ENCODE results near the gene TBC1D22A. TPM values are rescaled to one million over a fixed set of nuclear protein-coding genes. Genes with fewer than 3 reads are reported as not detected.
"Not testable (repeated sequence)": the region's sequence is repeated elsewhere in the genome, so short reads cannot be mapped to it uniquely, and the experiment has no call there.

The TBC1D22A gene
- total RNA-seq, 2 donors from 2014 or later: 31.9 to 43.4 TPM

DNA sequence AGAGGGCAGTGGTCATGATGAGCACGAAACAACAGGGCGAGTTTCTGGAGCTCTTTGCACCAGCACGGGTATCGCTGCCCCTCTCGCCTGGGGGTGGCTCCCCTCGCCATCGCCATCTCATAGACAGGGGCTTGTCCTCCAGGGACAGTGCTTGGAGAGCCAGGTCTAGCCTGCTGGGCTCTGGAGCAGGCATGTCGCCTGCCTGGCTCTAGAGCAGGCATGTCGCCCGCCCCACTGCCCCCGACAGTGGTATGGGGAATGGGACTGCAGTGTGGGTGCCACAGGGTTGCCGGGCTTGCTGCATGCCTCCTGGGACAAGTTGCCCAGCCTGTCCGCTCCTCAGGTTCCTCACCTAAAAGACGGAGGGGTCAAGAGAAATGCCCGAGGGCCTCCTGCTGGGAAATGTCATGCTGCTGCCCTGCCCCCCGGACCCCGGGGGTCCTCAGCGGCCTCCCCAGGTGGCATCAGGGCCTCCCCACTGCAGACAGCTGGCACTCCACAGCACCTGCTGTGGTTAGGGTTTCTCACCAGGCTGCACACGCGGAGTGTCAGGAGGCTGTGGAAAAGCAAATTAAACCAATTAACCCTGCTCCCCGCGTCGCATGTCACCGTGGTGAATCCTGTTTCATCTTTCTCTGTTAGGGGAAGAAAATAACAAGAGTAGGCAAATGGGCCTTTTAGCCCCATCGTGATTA lies 403.0 kb downstream of the TBC1D22A start:
- H3K9me3 Mint-ChIP-seq: no peaks in the 10 kb centered on the region
- H3K36me3 Mint-ChIP-seq: no peaks in the 10 kb centered on the region
- H3K4me3 Mint-ChIP-seq: no peak overlapping the region
- peaks cover 0 to 2% of the 10 kb centered on the region in 2 donors for H3K4me1 Mint-ChIP-seq (ENCODE audit: low read depth in 2 of 2)
- no peaks in the 10 kb centered on the region for H3K27me3 Mint-ChIP-seq
- DNase-seq (ENCODE audit: low spot score) (peak; percentile 44), ATAC-seq (no peak)
- H3K27ac Mint-ChIP-seq: no peak overlapping the region

DNA sequence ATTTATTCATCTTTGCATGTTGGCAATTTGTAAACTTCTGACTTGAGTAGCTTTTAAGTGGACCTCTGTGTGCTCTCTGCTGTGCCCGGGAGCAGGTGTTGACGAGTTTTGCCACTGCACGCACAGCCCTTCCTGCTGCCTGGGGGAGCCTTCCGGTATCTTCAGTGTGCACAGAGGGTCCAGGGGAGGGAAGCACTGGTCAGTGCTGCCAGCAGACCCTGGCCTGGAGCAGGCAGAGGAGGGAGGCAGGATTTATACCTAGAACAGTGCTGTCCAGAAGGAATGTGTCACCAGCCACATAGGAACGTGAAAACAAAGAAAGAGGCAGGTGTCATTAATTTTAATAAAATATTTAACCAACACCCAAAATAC lies 403.6 kb downstream of the TBC1D22A start:
- Mint-ChIP-seq H3K36me3 (no peaks in the 10 kb centered on the region), H3K27me3 (no peaks in the 10 kb centered on the region), H3K4me1 (ENCODE audit: low read depth in 2 of 2) (peaks cover 0 to 2% of the 10 kb centered on the region in 2 donors), H3K9me3 (no peaks in the 10 kb centered on the region), H3K27ac (no peak overlapping the region), H3K4me3 (no peak overlapping the region)
- ATAC-seq (no peak), DNase-seq (ENCODE audit: low spot score) (peak; percentile 5)

DNA sequence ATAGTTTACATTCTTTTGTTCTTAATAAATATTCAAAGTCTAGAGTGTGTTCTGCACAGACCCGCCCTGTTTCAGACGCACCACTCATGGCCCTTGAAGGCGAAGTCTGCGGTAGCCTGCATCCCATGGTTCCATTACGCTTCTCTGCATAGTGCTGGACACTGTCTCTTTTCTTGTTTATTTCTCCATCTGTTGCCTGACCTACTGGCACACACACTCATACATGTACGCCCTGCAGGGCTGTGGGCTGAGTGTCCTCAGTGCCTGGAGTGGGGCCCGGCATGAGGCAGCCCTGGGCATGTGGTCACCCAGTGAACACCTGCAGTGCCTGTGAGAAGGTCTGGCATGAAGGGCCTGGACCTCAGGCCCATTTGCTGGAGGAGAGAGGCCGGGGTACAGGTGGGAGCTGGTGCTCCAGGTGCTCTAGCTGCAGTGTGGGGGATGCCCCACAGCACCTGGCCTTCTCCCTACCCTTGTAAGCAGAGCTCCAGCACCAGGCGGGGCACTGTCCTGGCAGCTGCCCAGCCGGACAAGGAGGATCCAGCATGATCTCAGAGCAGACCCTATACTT lies 404.1 kb downstream of the TBC1D22A start:
- H3K4me1 Mint-ChIP-seq (ENCODE audit: low read depth in 2 of 2): peaks cover 0 to 2% of the 10 kb centered on the region in 2 donors
- H3K27me3 Mint-ChIP-seq: no peaks in the 10 kb centered on the region
- no peak overlapping the region for H3K27ac Mint-ChIP-seq
- no peaks in the 10 kb centered on the region for H3K9me3 Mint-ChIP-seq
- H3K36me3 Mint-ChIP-seq: no peaks in the 10 kb centered on the region
- ATAC-seq (no peak), DNase-seq (ENCODE audit: low spot score) (peak; percentile 39)
- H3K4me3 Mint-ChIP-seq: no peak overlapping the region

GRCh38 chr22:47167056-47167455 lies 404.6 kb downstream of the TBC1D22A start:
- H3K36me3 Mint-ChIP-seq: no peaks in the 10 kb centered on the region
- H3K9me3 Mint-ChIP-seq: no peaks in the 10 kb centered on the region
- H3K4me3 Mint-ChIP-seq: no peak overlapping the region
- ATAC-seq: no peak
- DNase-seq (ENCODE audit: low spot score): no peak
- H3K27ac Mint-ChIP-seq: no peak overlapping the region
- H3K27me3 Mint-ChIP-seq: no peaks in the 10 kb centered on the region
- H3K4me1 Mint-ChIP-seq (ENCODE audit: low read depth in 2 of 2): peaks cover 0 to 2% of the 10 kb centered on the region in 2 donors

GRCh38 chr22:47167921-47168320 lies 405.5 kb downstream of the TBC1D22A start:
- not testable (repeated sequence) for ATAC-seq; H3K4me1 Mint-ChIP-seq (ENCODE audit: low read depth in 2 of 2); H3K9me3 Mint-ChIP-seq; H3K27ac Mint-ChIP-seq; H3K4me3 Mint-ChIP-seq; H3K36me3 Mint-ChIP-seq; H3K27me3 Mint-ChIP-seq; DNase-seq (ENCODE audit: low spot score)

DNA sequence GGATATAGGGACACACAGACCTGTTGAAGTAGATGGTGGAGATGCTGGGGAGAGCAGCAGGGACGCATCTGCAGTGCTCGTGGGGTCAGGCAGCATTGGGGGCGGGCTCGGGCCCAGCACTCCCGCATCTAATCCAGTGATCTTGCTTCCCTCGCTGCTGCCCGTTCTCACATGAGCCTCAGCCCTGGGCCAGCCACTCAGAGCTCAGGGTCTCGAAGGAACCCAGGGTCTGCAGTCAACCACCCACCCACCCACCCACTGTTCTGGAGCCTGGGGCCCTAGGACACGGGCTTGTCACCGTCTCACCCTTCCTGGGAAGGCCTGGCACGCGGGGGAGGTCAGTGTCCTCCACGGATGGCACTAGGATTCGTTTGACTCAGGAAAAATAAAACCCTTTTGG lies 406.0 kb downstream of the TBC1D22A start:
- peaks cover 0 to 2% of the 10 kb centered on the region in 2 donors for H3K4me1 Mint-ChIP-seq (ENCODE audit: low read depth in 2 of 2)
- H3K36me3 Mint-ChIP-seq: no peaks in the 10 kb centered on the region
- DNase-seq (ENCODE audit: low spot score) (peak; percentile 31), ATAC-seq (no peak)
- H3K27ac Mint-ChIP-seq: no peak overlapping the region
- H3K4me3 Mint-ChIP-seq: no peak overlapping the region
- H3K9me3 Mint-ChIP-seq: no peaks in the 10 kb centered on the region
- H3K27me3 Mint-ChIP-seq: no peaks in the 10 kb centered on the region

- peak; percentile 52 for DNase-seq (ENCODE audit: low spot score)
- H3K27me3 Mint-ChIP-seq: no peaks in the 10 kb centered on the region
- H3K36me3 Mint-ChIP-seq: no peaks in the 10 kb centered on the region
- no peak overlapping the region for H3K4me3 Mint-ChIP-seq
- ATAC-seq: no peak
- H3K27ac Mint-ChIP-seq: no peak overlapping the region
- H3K9me3 Mint-ChIP-seq: no peaks in the 10 kb centered on the region
- peaks cover 0 to 2% of the 10 kb centered on the region in 2 donors for H3K4me1 Mint-ChIP-seq (ENCODE audit: low read depth in 2 of 2)
Measured at GRCh38 chr22:47168900-47169800, 406.7 kb downstream of the TBC1D22A start.

DNA sequence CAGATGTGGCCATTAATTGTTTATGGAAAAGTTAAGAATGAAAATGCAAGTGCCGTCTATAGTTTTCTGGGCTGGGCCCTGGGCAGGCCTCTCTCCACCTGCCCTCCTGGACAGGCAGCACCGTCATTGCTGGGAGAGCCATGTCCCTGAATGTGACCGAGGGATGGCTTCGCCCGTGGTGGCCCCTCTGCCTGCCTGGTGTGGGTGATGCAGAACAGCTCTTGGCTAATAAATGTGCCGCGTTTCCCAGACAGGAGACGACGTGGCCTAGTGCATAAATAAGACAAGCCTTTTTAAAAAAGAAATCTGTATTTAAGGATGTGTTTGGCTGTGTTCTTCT lies 407.3 kb downstream of the TBC1D22A start:
- Mint-ChIP-seq H3K9me3 (no peaks in the 10 kb centered on the region), H3K36me3 (no peaks in the 10 kb centered on the region), H3K27me3 (no peaks in the 10 kb centered on the region), H3K27ac (no peak overlapping the region), H3K4me3 (no peak overlapping the region), H3K4me1 (ENCODE audit: low read depth in 2 of 2) (peaks cover 0 to 2% of the 10 kb centered on the region in 2 donors)
- peak; percentile 6 for DNase-seq (ENCODE audit: low spot score)
- ATAC-seq: no peak

GRCh38 chr22:47170511-47171440 lies 408.3 kb downstream of the TBC1D22A start:
- not testable (repeated sequence) for H3K9me3 Mint-ChIP-seq; H3K36me3 Mint-ChIP-seq; H3K27me3 Mint-ChIP-seq; H3K27ac Mint-ChIP-seq; H3K4me1 Mint-ChIP-seq (ENCODE audit: low read depth in 2 of 2); ATAC-seq; H3K4me3 Mint-ChIP-seq
- DNase-seq (ENCODE audit: low spot score): peak; percentile 34

DNA sequence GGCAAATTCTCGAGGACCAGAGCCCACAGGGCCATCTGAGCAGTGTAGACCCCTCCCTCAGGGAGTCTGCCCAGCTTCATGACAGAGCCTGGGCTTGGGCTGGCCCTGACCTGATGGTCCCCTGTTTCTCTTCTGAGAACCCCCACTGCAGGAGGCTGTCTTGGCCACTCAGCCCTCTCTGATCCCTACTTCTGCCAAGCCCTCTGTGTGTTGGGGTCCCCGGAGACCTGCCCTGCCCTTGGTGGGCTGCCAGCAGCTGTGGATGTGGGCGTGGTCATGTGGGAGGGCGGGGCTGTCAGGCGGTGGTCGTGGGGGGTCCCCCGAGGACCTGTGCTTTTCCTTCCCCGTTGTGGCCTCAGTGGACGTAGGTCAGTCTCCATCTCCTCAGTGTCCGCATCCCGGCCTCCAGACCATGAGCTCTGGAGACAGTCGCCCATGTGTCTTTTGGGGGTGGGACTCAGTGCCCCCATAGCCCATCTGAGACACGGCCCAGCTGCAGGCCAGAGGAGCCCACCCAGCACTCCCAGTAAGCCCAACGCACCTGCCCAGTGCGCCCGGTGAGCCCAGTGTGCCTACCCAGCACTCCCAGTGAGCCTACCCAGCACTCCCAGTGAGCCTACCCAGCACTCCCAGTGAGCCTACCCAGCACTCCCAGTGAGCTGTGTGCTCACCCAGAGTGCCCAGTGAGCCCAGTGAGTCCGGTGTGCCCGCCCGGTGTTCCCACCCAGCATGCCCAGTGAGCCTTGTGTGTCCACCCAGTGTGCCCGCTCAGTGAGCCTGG lies 409.2 kb downstream of the TBC1D22A start:
- Mint-ChIP-seq H3K9me3 (no peaks in the 10 kb centered on the region), H3K27ac (no peak overlapping the region), H3K4me3 (no peak overlapping the region), H3K27me3 (no peaks in the 10 kb centered on the region), H3K36me3 (no peaks in the 10 kb centered on the region), H3K4me1 (ENCODE audit: low read depth in 2 of 2) (no peaks in the 10 kb centered on the region)
- ATAC-seq (peak in 1 of 2 donors; percentile 26), DNase-seq (ENCODE audit: low spot score) (peak; percentile 50)

- Mint-ChIP-seq H3K36me3 (no peaks in the 10 kb centered on the region), H3K27ac (no peak overlapping the region), H3K4me1 (ENCODE audit: low read depth in 2 of 2) (no peaks in the 10 kb centered on the region), H3K27me3 (no peaks in the 10 kb centered on the region), H3K4me3 (no peak overlapping the region), H3K9me3 (no peaks in the 10 kb centered on the region)
- DNase-seq (ENCODE audit: low spot score) (peak; percentile 56), ATAC-seq (no peak)
Measured at GRCh38 chr22:47172771-47173534, 410.5 kb downstream of the TBC1D22A start.

DNA sequence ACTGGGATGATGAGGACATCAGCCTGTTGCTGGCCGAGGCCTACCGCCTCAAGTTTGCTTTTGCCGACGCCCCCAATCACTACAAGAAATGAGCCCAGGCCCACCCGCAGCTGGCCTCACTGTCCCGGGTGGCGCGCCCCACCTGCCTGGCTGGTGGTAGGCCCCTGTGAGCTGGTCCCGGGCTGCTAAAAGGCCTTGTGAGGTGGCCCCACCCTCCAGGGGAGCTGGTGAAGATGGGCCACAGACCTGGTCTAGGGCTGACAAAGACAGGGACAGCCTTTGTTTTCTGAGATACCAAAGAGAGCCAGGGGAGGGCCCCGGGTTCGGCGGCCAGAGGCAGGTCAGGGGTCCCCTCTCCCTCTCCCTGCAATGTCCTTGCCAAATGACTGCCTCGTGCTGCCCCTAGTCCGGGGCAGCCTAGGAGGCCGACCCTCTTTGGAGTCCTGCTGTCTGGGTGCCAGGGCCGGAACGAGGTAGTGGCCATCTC lies 411.1 kb downstream of the TBC1D22A start:
- Mint-ChIP-seq H3K27me3 (no peaks in the 10 kb centered on the region), H3K9me3 (no peaks in the 10 kb centered on the region), H3K4me1 (ENCODE audit: low read depth in 2 of 2) (no peaks in the 10 kb centered on the region), H3K4me3 (no peak overlapping the region), H3K36me3 (no peaks in the 10 kb centered on the region), H3K27ac (no peak overlapping the region)
- ATAC-seq (no peak), DNase-seq (ENCODE audit: low spot score) (peak; percentile 59)
